ENCODE data around the gene PLAGL2.

Gene PLAGL2

DNA sequence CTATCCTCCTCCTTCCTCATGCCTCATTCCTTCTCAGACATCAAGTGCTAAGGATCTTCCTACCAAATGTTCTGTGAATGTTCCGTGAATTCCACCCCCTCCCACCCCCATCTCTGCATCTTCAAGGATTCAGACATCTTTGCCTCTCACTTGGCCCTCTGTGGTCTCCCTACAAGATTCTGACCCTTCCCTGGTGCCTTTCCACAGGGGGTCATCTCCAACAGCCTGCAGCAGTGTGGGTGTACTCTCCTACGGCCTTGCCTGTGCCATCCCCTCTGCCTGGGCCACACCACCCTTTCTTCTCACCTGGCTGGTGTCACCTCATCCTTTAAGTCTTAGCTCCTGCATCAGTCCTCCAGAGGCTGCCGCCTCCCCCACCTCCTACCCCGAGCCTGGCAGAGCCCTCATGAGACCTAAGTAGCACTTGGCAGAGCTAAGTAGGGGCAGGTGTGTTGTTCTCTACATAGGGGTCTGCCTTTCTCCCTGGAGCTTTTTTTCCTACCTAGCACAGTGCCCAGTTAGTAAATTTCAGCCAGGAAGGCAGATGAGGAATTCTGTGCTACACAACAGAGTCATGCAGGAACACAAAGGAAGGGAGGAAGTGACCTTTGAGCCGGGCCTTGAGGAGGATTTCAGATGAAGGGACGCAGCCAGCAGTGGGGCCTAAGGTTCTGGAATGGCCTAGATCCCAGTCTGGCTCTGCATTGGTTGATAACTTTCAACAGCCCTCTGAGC lies 55.0 kb downstream of the PLAGL2 start:
- DNase-seq (ENCODE audit: low read depth), result no peak

DNA sequence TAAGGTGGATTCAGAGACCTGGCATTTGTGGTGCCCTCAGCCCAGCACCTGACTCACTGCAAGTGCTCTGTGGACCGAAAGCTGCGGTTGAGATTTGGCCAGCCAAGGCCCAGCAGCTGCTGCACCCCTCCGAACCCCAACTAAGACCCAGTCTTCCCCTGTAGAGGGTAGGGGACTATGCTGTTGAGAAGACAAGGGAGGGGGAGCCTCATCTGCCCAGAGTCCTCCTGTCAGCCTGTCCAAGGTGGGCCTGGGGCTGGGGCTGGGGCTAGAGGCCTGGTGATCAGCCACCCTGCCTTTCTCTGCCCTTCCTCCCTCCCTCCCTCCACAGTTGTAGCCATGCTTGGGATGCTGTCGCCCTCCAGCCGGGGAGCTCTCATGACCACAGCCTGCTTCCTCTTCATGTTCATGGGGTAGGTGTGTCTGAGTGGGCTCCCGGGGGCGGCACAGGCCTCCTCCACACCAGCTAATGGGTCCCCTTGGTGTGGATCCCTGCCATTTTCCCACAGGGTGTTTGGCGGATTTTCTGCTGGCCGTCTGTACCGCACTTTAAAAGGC lies 57.2 kb downstream of the PLAGL2 start:
- no peak for DNase-seq (ENCODE audit: low read depth)

DNA sequence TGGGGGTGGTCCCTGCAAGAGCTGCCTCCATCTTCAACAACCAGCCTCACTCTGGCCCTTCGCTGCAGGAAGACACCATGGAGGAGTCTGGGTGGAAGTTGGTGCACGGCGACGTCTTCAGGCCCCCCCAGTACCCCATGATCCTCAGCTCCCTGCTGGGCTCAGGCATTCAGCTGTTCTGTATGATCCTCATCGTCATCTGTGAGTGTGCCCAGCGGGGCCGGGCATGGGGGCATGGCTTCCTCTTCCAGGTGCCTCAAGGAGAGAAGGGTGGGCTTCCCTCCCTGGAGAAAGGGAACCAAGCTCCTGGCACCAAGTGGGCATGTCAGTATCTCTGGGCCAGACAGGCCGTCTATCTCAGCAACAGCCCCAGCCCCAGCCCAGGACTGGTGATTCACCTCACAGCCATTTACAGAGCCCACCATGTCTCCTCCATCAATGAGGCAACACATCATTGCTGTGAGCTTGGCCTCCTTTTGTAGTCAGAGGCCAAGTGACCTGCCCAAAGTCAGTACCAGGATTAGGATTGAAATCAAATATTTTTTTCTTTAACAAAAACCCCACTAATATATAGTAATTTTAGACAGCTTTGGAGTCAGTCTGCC lies 57.9 kb downstream of the PLAGL2 start:
- DNase-seq (ENCODE audit: low read depth), result no peak

DNA sequence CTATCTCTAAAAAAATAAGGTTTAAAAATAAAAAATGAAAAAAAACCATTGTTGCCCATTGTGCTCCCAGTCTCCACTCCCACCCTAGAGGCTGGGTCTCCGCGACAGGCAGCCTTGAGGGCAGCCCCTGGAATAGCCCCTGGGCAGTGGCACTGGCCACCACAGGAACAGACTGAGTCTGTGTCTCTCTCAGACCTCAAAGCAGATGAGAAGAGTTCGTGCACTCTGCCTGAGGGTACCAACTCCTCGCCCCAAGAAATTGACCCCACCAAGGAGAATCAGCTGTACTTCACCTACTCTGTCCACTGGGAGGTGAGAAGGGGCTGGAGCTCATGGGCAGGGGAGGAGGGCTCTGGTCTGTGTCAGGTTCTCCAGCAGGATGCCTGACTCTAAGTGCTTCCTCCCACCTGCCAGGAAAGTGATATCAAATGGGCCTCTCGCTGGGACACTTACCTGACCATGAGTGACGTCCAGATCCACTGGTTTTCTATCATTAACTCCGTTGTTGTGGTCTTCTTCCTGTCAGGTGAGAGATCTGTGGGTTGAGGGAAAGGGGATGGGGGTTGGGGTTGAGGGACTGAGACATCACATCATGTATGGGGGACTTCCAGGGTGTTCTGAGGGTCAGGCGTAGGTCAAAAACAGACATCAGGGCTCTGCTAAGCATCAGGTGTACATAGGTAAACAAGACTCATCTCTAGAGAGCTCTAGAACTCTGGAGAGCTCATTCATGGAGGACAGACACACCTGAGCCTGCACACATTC lies 62.5 kb downstream of the PLAGL2 start:
- no peak for DNase-seq (ENCODE audit: low read depth)

DNA sequence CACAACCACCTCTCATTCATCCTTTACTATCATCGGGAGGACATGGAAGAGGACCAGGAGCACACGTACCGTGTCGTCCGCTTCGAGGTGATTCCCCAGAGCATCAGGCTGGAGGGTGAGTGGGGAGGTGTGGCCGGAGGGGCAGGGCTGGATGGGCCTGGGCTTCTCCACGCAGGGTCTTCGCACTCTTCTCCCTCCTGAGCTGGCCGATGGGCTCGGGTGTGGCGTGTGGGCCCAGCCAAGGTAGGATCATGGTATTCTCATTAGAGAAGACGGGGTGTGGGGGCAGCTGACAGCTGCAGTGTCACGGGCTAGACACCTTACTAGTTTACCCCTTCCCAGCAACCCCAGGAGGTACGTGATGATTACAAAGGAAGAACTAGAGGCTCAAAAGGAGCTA lies 64.6 kb downstream of the PLAGL2 start:
- no peak for DNase-seq (ENCODE audit: low read depth)

Measured in T follicular helper cell (primary cell).